GM12891 (cell line): Measurements from ENCODE around the gene MFSD12.

ENCODE experiments used
- DNase-seq: peaks from one replicate; pipeline ENCODE4 v3.0.0; 2011; ENCODE audit warnings: low spot score; ENCODE audit not compliant: insufficient read length
- FAIRE-seq: peaks from 2 replicates; lab custom pipeline; 2011; peaks lifted over from hg19 to GRCh38; lab: Jason Lieb, UNC
- PAX5 ChIP-seq: IDR thresholded peaks from 2 replicates; pipeline ENCODE4 v1.6.1; 2011; ENCODE audit warnings: low read length, moderate library complexity, mild to moderate bottlenecking; ENCODE audit not compliant: insufficient read depth, severe bottlenecking
- POLR2A ChIP-seq: IDR thresholded peaks from 2 replicates; pipeline ENCODE4 v1.6.1; 2011; ENCODE audit warnings: low read depth, low read length, control low read depth
- POLR2AphosphoS5 ChIP-seq: IDR thresholded peaks from 2 replicates; pipeline ENCODE4 v1.6.1; 2011; ENCODE audit warnings: low read depth, low read length, control low read depth
- POU2F2 ChIP-seq: IDR thresholded peaks from 2 replicates; pipeline ENCODE4 v1.6.1; 2011; ENCODE audit warnings: low read depth, mild to moderate bottlenecking, control low read depth, low read length, moderate library complexity
- SPI1 ChIP-seq: IDR thresholded peaks from 2 replicates; pipeline ENCODE4 v1.6.1; 2011; ENCODE audit warnings: low read depth, low read length, control low read depth
- TAF1 ChIP-seq: IDR thresholded peaks from 2 replicates; pipeline ENCODE4 v1.6.1; 2011; ENCODE audit warnings: low read depth, low read length, control low read depth

Gene MFSD12

GRCh38 chr19:3601021-3601420, 43.6 kb upstream of the MFSD12 start:
- FAIRE-seq, result no peak
- no peak for TF ChIP-seq POLR2A
- TF ChIP-seq TAF1, result no peak
- no peak for TF ChIP-seq POLR2AphosphoS5
- no peak for TF ChIP-seq SPI1
- TF ChIP-seq POU2F2, result no peak
- no peak for TF ChIP-seq PAX5
- no peak for DNase-seq

- FAIRE-seq (no peak), DNase-seq (no peak)
- no peak for TF ChIP-seq POLR2AphosphoS5
- no peak for TF ChIP-seq PAX5
- TF ChIP-seq SPI1, result no peak
- TF ChIP-seq TAF1, result no peak
- no peak for TF ChIP-seq POLR2A
- TF ChIP-seq POU2F2, result no peak
These were observed 42.4 kb upstream of the MFSD12 start for GRCh38 chr19:3599776-3600187.

GRCh38 chr19:3595521-3596061, 38.2 kb upstream of the MFSD12 start:
- no peak for TF ChIP-seq POLR2AphosphoS5
- no peak for TF ChIP-seq POLR2A
- TF ChIP-seq TAF1, result no peak
- no peak for TF ChIP-seq POU2F2
- TF ChIP-seq SPI1, result no peak
- TF ChIP-seq PAX5, result no peak
- no peak for DNase-seq
- no peak for FAIRE-seq

GRCh38 chr19:3593156-3593555, 35.8 kb upstream of the MFSD12 start:
- no peak for TF ChIP-seq PAX5
- no peak for TF ChIP-seq POLR2A
- no peak for TF ChIP-seq POLR2AphosphoS5
- no peak for TF ChIP-seq POU2F2
- no peak for TF ChIP-seq SPI1
- no peak for TF ChIP-seq TAF1

GRCh38 chr19:3591876-3592613, 34.7 kb upstream of the MFSD12 start:
- FAIRE-seq (no peak), DNase-seq (no peak)
- TF ChIP-seq POLR2A (no peak), POLR2AphosphoS5 (no peak), TAF1 (no peak), POU2F2 (no peak), SPI1 (no peak)

More at GRCh38 chr19:3593156-3593555, 35.8 kb upstream of the MFSD12 start:
- DNase-seq, result no peak
- FAIRE-seq, result no peak

GRCh38 chr19:3590991-3591659, 33.7 kb upstream of the MFSD12 start:
- DNase-seq, result no peak
- no peak for FAIRE-seq
- TF ChIP-seq POLR2A, result no peak
- no peak for TF ChIP-seq PAX5
- no peak for TF ChIP-seq SPI1
- no peak for TF ChIP-seq POLR2AphosphoS5
- TF ChIP-seq POU2F2, result no peak
- no peak for TF ChIP-seq TAF1

GRCh38 chr19:3589949-3590348, 32.6 kb upstream of the MFSD12 start:
- FAIRE-seq, result no peak
- TF ChIP-seq POU2F2 (no peak), POLR2AphosphoS5 (no peak), SPI1 (no peak), POLR2A (no peak), PAX5 (no peak), TAF1 (no peak)
- DNase-seq, result no peak

GRCh38 chr19:3589439-3589838, 32.1 kb upstream of the MFSD12 start:
- DNase-seq, result no peak
- no peak for FAIRE-seq
- no peak for TF ChIP-seq TAF1
- no peak for TF ChIP-seq POU2F2
- TF ChIP-seq SPI1, result no peak
- TF ChIP-seq PAX5, result no peak
- no peak for TF ChIP-seq POLR2A
- no peak for TF ChIP-seq POLR2AphosphoS5

- TF ChIP-seq POLR2AphosphoS5, result no peak
- no peak for TF ChIP-seq POU2F2
- no peak for TF ChIP-seq PAX5
- TF ChIP-seq TAF1, result no peak
- no peak for TF ChIP-seq POLR2A
- no peak for TF ChIP-seq SPI1
- no peak for DNase-seq
- no peak for FAIRE-seq
These were observed 29.4 kb upstream of the MFSD12 start for GRCh38 chr19:3586707-3587346.
